Left renal cortex interstitium (tissue), 4 donors: Measurements from ENCODE around the gene AFP. TPM values are rescaled to one million over a fixed set of nuclear protein-coding genes. Genes with fewer than 3 reads are reported as not detected.

Experiments used
- DNase-seq, 4 donors: peaks; one replicate each; pipeline ENCODE4 v3.0.0-alpha.2; 2013; ENCODE audit warnings: low read depth in 4 of 4, low spot score in 2 of 4, missing footprints in 1 of 4
- polyA plus RNA-seq, 4 donors: library from polyadenylated mRNA; unstranded; fragments of 120-200 nt; gene quantifications; one replicate each; pipeline ENCODE4 v1.2.1, GENCODE V29; 2013; ENCODE audit not compliant: insufficient read length in 4 of 4

The AFP gene
- polyA plus RNA-seq, 4 donors, result 595 to 1,085 (median 914) TPM

- no peak for DNase-seq
These were observed 18.9 kb downstream of the AFP start for GRCh38 chr4:73454920-73455319.

DNA sequence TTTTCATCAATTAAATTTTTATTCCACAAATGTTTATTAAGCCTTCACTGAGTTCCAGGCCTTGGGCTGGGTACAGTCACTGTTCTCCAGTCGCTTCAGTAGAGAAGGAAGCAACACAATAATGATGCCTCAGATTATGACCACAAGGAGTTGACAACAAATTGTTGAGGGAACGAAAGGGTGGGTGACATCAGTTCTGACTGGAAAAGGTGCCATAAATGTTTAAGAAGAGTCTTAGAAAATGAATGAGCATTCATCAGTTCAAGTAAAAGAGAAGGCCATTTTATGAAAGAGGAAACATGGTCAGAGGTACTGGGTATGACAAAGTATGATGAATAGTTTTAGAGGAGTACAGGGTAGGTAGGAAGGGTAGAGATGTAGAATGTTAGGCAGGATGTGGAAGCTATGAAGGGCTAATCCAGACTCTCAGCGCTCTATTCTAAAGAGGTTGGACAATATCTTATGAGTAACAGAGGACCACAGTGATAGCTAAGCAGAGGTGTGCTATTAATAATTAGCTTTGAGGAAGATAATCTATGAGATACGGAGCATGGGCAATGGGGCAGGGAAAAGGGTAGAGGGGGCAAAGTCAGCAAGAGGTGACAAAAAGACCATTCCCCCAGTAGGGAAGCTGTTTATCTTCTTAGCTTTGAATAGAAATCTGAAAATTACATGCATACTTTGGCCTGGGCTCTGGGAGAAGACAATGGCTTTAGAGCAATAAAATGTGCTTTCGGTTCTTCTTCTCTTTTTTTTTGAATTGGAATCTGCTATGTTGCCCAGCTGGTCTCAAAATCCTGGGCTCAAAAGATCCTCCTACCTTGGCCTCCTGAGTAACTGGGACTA is 20.4 kb downstream of the AFP start:
- no peak for DNase-seq

- DNase-seq, result no peak
These were observed 22.4 kb downstream of the AFP start for GRCh38 chr4:73458184-73459047.

DNA sequence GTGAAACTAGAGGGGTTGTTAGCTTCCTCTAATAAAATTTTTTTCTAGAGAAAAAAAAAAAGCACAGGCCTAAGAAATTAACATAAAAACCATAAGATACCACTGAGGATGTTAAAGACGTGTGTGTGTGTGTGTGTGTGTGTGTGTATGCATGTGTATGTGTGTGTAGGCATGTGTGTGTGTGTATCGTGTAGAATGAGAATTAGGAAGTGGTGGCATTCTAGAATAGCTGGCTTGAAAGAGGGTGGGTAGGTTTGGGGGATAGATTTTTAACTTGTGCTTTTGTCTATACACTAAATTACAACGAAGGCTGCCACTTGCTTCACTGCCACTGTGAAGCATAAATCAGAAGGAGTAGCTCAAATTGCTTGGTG is 23.0 kb downstream of the AFP start:
- DNase-seq, result no peak

- DNase-seq, result no peak
These were observed 25.0 kb downstream of the AFP start for GRCh38 chr4:73460913-73461522.

GRCh38 chr4:73468170-73468569 is 32.1 kb downstream of the AFP start:
- DNase-seq, result no peak

GRCh38 chr4:73470728-73471127 is 34.7 kb downstream of the AFP start:
- no peak for DNase-seq

DNA sequence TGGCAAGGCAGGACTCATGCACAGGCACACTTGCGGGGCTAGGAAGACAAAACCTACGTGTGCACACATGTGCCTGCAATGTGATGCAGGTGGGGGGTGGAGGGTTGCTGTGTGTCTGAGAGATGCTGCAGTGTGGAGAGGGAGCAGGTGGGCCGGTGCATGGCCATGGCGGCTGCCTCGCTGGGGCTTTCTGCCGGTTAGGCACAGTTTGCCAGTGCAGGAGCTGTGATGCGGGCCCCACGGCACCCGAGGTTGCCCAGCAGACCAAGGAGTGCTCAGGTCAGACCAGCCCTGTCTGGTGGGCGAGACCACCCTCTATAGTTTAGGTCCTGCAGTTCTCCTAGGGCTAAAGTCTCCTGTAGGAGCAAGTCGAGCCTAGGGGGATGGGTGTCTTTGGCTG is 41.2 kb downstream of the AFP start:
- DNase-seq, result no peak

DNA sequence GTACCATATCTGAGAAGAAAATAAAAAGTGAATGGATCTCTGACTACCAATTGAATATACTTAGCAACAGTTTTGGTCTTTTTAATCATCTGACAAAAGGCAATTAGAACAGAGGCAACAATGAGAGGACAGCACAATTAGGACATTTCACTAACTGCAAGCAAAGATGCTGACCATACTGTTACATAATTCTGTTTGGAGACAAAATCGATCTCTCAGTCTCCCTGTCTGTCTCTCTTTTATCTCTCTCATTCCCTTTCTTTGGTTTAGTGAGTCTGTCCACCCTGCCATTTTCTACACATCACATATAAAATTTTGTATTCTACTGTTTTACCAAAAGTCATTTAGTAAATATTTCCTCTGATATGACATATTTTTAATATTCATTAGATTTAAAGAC is 43.3 kb downstream of the AFP start:
- DNase-seq, result no peak

- DNase-seq, result no peak
These were observed 45.3 kb downstream of the AFP start, which contains the start of gene AFM for GRCh38 chr4:73481358-73481757. Gene AFM, plus strand, starts transcription at chr4:73481745. Its CDS starts 31 bp downstream, at chr4:73481776.

GRCh38 chr4:73485085-73485484 is 49.1 kb downstream of the AFP start:
- no peak for DNase-seq

- no peak for DNase-seq
These were observed 49.6 kb downstream of the AFP start for GRCh38 chr4:73485596-73485995.

- no peak for DNase-seq
These were observed 50.5 kb downstream of the AFP start for GRCh38 chr4:73486497-73486896.

GRCh38 chr4:73487233-73487632 is 51.2 kb downstream of the AFP start:
- DNase-seq, result no peak

DNA sequence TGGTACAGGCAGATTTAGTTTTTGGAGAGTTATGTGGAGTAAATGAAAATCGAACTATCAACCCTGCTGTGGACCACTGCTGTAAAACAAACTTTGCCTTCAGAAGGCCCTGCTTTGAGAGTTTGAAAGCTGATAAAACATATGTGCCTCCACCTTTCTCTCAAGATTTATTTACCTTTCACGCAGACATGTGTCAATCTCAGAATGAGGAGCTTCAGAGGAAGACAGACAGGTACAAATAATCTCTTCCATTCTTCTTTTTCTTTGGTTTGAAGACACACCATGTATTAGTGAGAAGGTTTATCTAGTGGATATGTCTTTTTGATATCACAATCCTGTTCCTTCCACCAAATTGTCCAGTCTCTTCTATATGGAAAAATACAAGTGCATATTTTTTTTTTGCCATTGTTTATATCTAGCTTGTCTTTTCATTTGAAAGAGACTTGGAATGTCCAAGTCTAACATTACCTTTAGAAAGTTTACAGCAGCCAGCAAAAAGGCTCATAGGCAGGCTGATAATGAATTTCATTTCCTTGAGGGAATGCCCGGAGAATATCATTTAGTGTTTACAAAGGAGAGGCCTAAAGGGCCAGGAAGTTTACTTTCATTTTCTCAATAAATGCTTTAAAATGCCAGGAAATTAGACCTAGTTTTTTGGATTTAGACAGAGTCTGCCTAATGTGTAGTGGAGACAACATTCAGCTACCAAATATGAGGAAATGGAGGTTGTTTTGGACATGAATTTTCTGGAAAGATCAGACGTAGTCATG is 64.2 kb downstream of the AFP start:
- DNase-seq, result no peak

GRCh38 chr4:73501664-73502265 is 65.7 kb downstream of the AFP start:
- no peak for DNase-seq

DNA sequence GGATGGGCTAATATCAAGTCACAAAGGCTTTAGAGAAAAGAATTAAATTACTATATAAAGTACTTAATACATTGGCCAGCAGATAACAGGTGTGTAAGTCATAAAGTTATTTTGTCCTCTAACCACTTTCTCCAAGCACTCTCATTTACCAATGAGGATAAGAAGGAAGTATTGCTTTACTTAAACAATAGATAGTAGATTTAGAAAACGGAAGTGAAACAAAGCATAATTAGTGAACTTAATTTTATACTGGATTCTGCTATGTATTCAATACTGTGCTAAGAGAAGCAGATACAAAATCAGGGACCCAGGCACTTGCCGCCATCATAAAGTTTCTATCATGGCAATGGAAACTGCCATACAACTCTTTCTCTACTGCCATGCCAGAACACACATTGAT is 69.5 kb downstream of the AFP start:
- no peak for DNase-seq
